ENCODE measurements around the gene SLC8A1. TPM values are rescaled to one million over a fixed set of nuclear protein-coding genes. Genes with fewer than 3 reads are reported as not detected.

The SLC8A1 gene
- total RNA-seq, 2 donors from 2014 or later = 4.7 to 6.3 TPM

GRCh38 chr2:40433736-40434135 is 18.2 kb downstream of the SLC8A1 start:
- DNase-seq = no peak
- Histone ChIP-seq H3K9me3 (ENCODE audit: control insufficient read depth, low read length) (no peaks in the 10 kb centered on the region), H3K4me3 (ENCODE audit: low read length) (no peak overlapping the region), H3K27me3 (ENCODE audit: control insufficient read depth, insufficient read depth, low read length, poor library complexity, severe bottlenecking) (no peaks in the 10 kb centered on the region), H3K27ac (ENCODE audit: low read depth, low read length) (no peak overlapping the region), H3K9ac (ENCODE audit: extremely low read depth, low read length, poor library complexity, severe bottlenecking) (no peak overlapping the region), H3K4me1 (ENCODE audit: control insufficient read depth, insufficient read depth, low read length) (no peaks in the 10 kb centered on the region), H3K36me3 (ENCODE audit: control insufficient read depth, insufficient read depth, low read length) (no peaks in the 10 kb centered on the region)
- Mint-ChIP-seq H3K36me3 (ENCODE audit: low read depth) (no peaks in the 10 kb centered on the region), H3K27ac (no peak overlapping the region), H3K9me3 (no peaks in the 10 kb centered on the region), H3K27me3 (ENCODE audit: insufficient read depth) (no peaks in the 10 kb centered on the region), H3K4me3 (no peak overlapping the region), H3K4me1 (no peaks in the 10 kb centered on the region)
- 96 to 100% methylated on average over 1 of the region's 1 CpG for WGBS, 2 experiments (ENCODE audit: insufficient coverage in 1 of 2, insufficient read length in 1 of 2)
- no peak for TF ChIP-seq CTCF (conservative IDR thresholded peaks at IDR 0.05)

GRCh38 chr2:40432921-40433483 is 18.9 kb downstream of the SLC8A1 start:
- Histone ChIP-seq H3K27me3 (ENCODE audit: control insufficient read depth, insufficient read depth, low read length, poor library complexity, severe bottlenecking) (no peaks in the 10 kb centered on the region), H3K4me1 (ENCODE audit: control insufficient read depth, insufficient read depth, low read length) (no peaks in the 10 kb centered on the region), H3K36me3 (ENCODE audit: control insufficient read depth, insufficient read depth, low read length) (no peaks in the 10 kb centered on the region), H3K9ac (ENCODE audit: extremely low read depth, low read length, poor library complexity, severe bottlenecking) (no peak overlapping the region), H3K9me3 (ENCODE audit: control insufficient read depth, low read length) (no peaks in the 10 kb centered on the region), H3K4me3 (ENCODE audit: low read length) (no peak overlapping the region), H3K27ac (ENCODE audit: low read depth, low read length) (no peak overlapping the region)
- Mint-ChIP-seq H3K27ac (no peak overlapping the region), H3K4me3 (no peak overlapping the region), H3K9me3 (no peaks in the 10 kb centered on the region), H3K36me3 (ENCODE audit: low read depth) (no peaks in the 10 kb centered on the region), H3K27me3 (ENCODE audit: insufficient read depth) (no peaks in the 10 kb centered on the region), H3K4me1 (no peaks in the 10 kb centered on the region)
- TF ChIP-seq CTCF (conservative IDR thresholded peaks at IDR 0.05) = no peak
- 86 to 88% methylated on average over 3 of the region's 3 CpGs for WGBS, 2 experiments (ENCODE audit: insufficient coverage in 1 of 2, insufficient read length in 1 of 2)
- no peak for DNase-seq

GRCh38 chr2:40431600-40431955 is 20.3 kb downstream of the SLC8A1 start:
- H3K27ac Mint-ChIP-seq = no peak overlapping the region
- H3K9me3 ChIP-seq (ENCODE audit: control insufficient read depth, low read length) = no peaks in the 10 kb centered on the region
- H3K4me3 Mint-ChIP-seq = no peak overlapping the region
- 84 to 96% methylated on average over 3 of the region's 3 CpGs for WGBS, 2 experiments (ENCODE audit: insufficient coverage in 1 of 2, insufficient read length in 1 of 2)
- no peaks in the 10 kb centered on the region for H3K27me3 ChIP-seq (ENCODE audit: control insufficient read depth, insufficient read depth, low read length, poor library complexity, severe bottlenecking)
- no peaks in the 10 kb centered on the region for H3K27me3 Mint-ChIP-seq (ENCODE audit: insufficient read depth)
- no peak overlapping the region for H3K9ac ChIP-seq (ENCODE audit: extremely low read depth, low read length, poor library complexity, severe bottlenecking)
- TF ChIP-seq CTCF (conservative IDR thresholded peaks at IDR 0.05) = no peak
- H3K9me3 Mint-ChIP-seq = no peaks in the 10 kb centered on the region
- H3K4me1 ChIP-seq (ENCODE audit: control insufficient read depth, insufficient read depth, low read length) = no peaks in the 10 kb centered on the region
- DNase-seq = no peak
- no peaks in the 10 kb centered on the region for H3K4me1 Mint-ChIP-seq
- H3K4me3 ChIP-seq (ENCODE audit: low read length) = no peak overlapping the region
- no peaks in the 10 kb centered on the region for H3K36me3 Mint-ChIP-seq (ENCODE audit: low read depth)
- H3K36me3 ChIP-seq (ENCODE audit: control insufficient read depth, insufficient read depth, low read length) = no peaks in the 10 kb centered on the region
- H3K27ac ChIP-seq (ENCODE audit: low read depth, low read length) = no peak overlapping the region
